Breast epithelium (tissue), 3 donors: Measurements from ENCODE around the gene GPHB5.

Experiments used
- CTCF ChIP-seq, 3 donors: fragments of 450-650 bp; IDR thresholded peaks; one replicate each; pipeline ENCODE4 v1.5.1; 2016 to 2017; ENCODE audit warnings: antibody characterized with exemption in 3 of 3, mild to moderate bottlenecking in 3 of 3, moderate library complexity in 3 of 3
- POLR2A ChIP-seq: fragments of 450-650 bp; IDR thresholded peaks from one replicate; pipeline ENCODE4 v1.6.1; 2016; ENCODE audit warnings: antibody characterized with exemption, mild to moderate bottlenecking, moderate library complexity

GRCh38 chr14:63361790-63362189 lies 43.1 kb upstream of the GPHB5 start:
- TF ChIP-seq CTCF (IDR thresholded peaks at IDR 0.05) = no peak
- no peak for TF ChIP-seq POLR2A
